Measurements from ENCODE around the gene VPS13A.

VPS13A gene

DNA sequence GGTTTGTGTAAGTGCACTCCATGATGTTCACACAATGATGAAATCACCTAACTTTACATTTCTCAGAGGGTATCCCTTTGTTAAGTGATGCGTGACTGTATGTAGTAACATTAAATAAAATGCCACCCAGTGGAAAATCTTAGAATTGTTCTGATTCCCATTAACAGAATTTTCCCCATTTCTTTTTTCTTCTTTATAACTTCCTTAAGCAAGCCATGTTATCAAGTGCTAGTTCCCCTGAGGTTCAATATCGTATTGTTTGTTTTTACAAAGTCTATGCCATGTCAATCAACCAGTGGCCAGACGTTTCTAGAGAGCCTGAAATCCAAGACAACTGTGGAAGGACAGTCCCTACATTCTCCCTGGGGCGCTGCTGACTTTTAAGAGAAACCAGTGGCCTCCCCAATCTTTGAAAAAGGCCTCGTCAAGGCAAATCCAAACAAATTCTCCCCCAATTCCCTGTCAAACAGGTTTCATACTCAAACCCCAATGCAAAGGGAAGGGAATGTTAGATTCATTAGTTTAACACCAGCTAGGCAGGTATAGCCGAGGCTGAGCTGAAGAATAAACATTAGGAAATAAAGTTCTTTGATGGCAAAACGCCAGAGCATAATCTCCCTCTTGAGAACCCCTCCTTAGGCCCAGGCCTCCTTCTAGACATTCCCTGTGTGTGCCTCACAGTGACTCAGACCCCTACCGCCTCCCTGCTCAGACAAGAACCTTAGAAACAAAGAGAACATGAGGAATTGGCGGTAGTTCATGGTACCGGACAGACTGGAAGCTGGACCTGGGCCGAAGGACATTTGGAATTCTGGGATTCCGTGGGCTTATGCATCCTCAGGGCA, 272.1 kb downstream of the VPS13A start:
- no peaks in the 10 kb centered on the region for H3K27me3 ChIP-seq
- no peaks in the 10 kb centered on the region for H3K36me3 ChIP-seq
- no peak for DNase-seq
- no peaks in the 10 kb centered on the region for H3K9me3 ChIP-seq
- peaks cover 3% of the 10 kb centered on the region; the same call in 1 of the 2 replicates for H3K4me1 ChIP-seq
- TF ChIP-seq, protein P1, sequence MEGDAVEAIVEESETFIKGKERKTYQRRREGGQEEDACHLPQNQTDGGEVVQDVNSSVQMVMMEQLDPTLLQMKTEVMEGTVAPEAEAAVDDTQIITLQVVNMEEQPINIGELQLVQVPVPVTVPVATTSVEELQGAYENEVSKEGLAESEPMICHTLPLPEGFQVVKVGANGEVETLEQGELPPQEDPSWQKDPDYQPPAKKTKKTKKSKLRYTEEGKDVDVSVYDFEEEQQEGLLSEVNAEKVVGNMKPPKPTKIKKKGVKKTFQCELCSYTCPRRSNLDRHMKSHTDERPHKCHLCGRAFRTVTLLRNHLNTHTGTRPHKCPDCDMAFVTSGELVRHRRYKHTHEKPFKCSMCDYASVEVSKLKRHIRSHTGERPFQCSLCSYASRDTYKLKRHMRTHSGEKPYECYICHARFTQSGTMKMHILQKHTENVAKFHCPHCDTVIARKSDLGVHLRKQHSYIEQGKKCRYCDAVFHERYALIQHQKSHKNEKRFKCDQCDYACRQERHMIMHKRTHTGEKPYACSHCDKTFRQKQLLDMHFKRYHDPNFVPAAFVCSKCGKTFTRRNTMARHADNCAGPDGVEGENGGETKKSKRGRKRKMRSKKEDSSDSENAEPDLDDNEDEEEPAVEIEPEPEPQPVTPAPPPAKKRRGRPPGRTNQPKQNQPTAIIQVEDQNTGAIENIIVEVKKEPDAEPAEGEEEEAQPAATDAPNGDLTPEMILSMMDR (IDR thresholded peaks at IDR 0.05; ENCODE audit: low read depth, low read length), result no peak; the same call in 1 of the 2 replicates
- no peak overlapping the region for H3K4me3 ChIP-seq (ENCODE audit: low read depth, low read length)

DNA sequence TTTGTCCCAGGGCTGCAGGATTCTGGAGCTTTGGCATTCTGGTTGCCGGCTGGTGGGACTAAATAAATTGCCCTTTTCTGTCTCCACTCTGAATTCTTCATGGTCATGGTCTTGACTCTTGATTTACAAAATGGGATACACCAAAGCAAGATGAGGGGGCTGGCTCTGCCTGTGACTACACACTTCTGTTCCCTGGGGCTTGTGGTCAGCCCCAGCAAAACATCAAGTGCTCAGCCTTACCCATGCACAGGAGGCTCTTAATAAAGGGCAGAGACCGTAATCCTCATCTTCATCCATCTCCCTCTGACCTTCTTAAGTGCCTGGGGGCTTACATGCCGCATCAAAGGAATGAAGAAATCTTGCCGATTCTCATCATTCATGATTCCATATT, 272.7 kb downstream of the VPS13A start:
- H3K4me1 ChIP-seq, result peaks cover 3% of the 10 kb centered on the region; the same call in 1 of the 2 replicates
- no peak for DNase-seq
- H3K9me3 ChIP-seq, result no peaks in the 10 kb centered on the region
- no peaks in the 10 kb centered on the region for H3K36me3 ChIP-seq
- H3K27me3 ChIP-seq, result no peaks in the 10 kb centered on the region
- H3K4me3 ChIP-seq (ENCODE audit: low read depth, low read length), result no peak overlapping the region
- TF ChIP-seq, protein P1 (IDR thresholded peaks at IDR 0.05; ENCODE audit: low read depth, low read length), result no peak

- DNase-seq, result no peak
- H3K36me3 ChIP-seq, result no peaks in the 10 kb centered on the region
- no peaks in the 10 kb centered on the region for H3K9me3 ChIP-seq
- H3K4me1 ChIP-seq, result peaks cover 3% of the 10 kb centered on the region; the same call in 1 of the 2 replicates
- H3K27me3 ChIP-seq, result no peaks in the 10 kb centered on the region
- TF ChIP-seq, protein P1 (IDR thresholded peaks at IDR 0.05; ENCODE audit: low read depth, low read length), result no peak
- no peak overlapping the region for H3K4me3 ChIP-seq (ENCODE audit: low read depth, low read length)
Observed at GRCh38 chr9:77451507-77451906, 274.2 kb downstream of the VPS13A start.

DNA sequence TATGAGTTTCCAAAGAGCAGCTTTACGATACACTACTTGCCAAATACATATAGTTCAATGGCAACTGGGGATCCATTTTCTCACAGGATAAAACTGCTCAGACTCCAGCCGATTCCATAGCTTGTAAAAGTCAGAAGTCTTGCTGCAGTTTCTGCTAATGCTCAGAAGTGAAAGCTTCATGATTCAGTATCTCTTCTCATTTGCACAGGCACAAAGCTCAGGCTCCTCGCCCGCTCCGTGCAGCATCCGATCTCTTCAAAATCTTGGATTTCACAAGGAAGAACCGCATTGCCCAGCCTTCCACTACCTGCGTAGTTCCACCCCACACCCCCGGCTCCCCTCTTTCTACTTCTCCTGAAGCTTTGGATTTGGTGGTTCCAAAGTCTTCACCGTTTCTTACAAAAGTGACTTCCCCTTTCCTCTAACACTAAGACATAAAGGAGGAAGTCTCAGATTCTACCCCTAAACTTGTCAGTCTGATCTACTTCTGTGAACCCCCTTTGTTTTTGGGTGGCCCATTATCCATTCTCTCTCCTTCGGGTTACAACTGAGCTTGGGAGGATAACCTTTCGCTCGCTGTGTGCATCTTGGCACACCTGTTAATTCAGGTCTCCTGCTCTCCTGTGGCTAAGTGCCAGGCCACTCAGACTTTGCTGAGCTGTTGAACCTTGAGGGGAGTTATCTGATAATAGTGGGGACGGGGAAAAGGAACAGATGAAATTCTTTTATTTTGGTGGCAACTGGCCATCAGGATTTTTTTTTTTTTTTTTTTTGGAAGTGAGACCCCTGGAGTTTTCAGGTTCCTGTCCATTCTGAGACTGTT, 276.7 kb downstream of the VPS13A start:
- Histone ChIP-seq H3K4me3 (ENCODE audit: low read depth, low read length) (no peak overlapping the region), H3K4me1 (peaks cover 12% of the 10 kb centered on the region), H3K36me3 (no peaks in the 10 kb centered on the region), H3K27me3 (no peaks in the 10 kb centered on the region), H3K9me3 (no peaks in the 10 kb centered on the region)
- no peak for DNase-seq
- TF ChIP-seq, protein P1 (IDR thresholded peaks at IDR 0.05; ENCODE audit: low read depth, low read length), result no peak

DNA sequence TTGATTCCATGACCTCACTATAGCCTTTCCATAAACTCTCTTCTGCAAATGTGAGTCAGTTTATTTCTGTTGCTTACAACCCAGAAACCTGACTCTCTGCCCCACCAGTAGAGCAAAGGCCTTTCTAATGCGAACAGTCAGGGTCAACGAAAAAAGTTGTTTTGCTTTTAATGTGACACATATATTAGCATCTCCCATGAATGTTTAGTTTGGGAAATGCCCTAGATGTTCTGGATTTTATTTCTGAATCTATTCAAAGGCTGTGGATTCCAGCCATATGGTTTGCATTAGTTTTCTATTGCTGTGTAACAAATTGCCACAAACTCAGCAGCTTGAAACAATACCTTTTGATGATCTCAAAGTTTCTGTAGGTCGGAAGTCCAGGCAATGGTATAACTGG, 277.3 kb downstream of the VPS13A start:
- no peak for DNase-seq
- Histone ChIP-seq H3K36me3 (no peaks in the 10 kb centered on the region), H3K27me3 (no peaks in the 10 kb centered on the region), H3K9me3 (no peaks in the 10 kb centered on the region), H3K4me3 (ENCODE audit: low read depth, low read length) (no peak overlapping the region), H3K4me1 (peaks cover 12% of the 10 kb centered on the region)
- TF ChIP-seq, protein P1 (IDR thresholded peaks at IDR 0.05; ENCODE audit: low read depth, low read length), result no peak
